Left ventricle myocardium inferior (tissue), 1 donor: Measurements from ENCODE around the gene CHST8. TPM values are rescaled to one million over a fixed set of nuclear protein-coding genes. Genes with fewer than 3 reads are reported as not detected.

Experiments
- DNase-seq: peaks from one replicate; pipeline ENCODE4 v3.0.0-alpha.2; 2020
- H3K27ac ChIP-seq: fragments of 200-600 bp; replicated peaks from 2 replicates; pipeline ENCODE4 v1.8.0; 2021
- H3K27me3 ChIP-seq: fragments of 200-600 bp; 2 replicates; pipeline ENCODE4 v1.8.0; 2021; ENCODE audit warnings: low read depth
- H3K36me3 ChIP-seq: fragments of 200-600 bp; 2 replicates; pipeline ENCODE4 v1.8.0; 2021
- H3K4me1 ChIP-seq: fragments of 200-600 bp; 2 replicates; pipeline ENCODE4 v1.8.0; 2021
- H3K4me3 ChIP-seq: fragments of 200-600 bp; 2 replicates; pipeline ENCODE4 v1.8.0; 2021; ENCODE audit warnings: mild to moderate bottlenecking, moderate library complexity
- H3K9me3 ChIP-seq: fragments of 200-600 bp; replicated peaks from 2 replicates; pipeline ENCODE4 v1.8.0; 2021
- intact Hi-C: fragments of 100-400 bp; cut with micrococcal nuclease; formaldehyde crosslinking; loops from one replicate; pipeline ENCODE4 v1.11.0; 2022
- total RNA-seq: library from RNA; stranded (reverse); fragmentation: NEBNext Ultra II Directional; extraction: Animal tissue kit (Norgen Biotek cat#: 25700); gene quantifications from one replicate; pipeline ENCODE4 v1.2.1, GENCODE V29; 2021
- TF ChIP-seq, protein P1 (sequence below): fragments of 200-600 bp; IDR thresholded peaks from 2 replicates; pipeline ENCODE4 v1.8.0; 2021; ENCODE audit warnings: antibody characterized with exemption, mild to moderate bottlenecking, borderline replicate concordance
- donor health status: DM: no; HTN: yes; CAD: no; lungs with severe emphysema.

CHST8 gene
- total RNA-seq, 1 donor from 2014 or later, result 0.14 TPM

- Histone ChIP-seq H3K4me3 (no peak overlapping the region), H3K27ac (no peak overlapping the region), H3K27me3 (peaks cover 100% of the 10 kb centered on the region), H3K9me3 (no peaks in the 10 kb centered on the region), H3K4me1 (peaks cover 22% of the 10 kb centered on the region), H3K36me3 (no peaks in the 10 kb centered on the region)
- TF ChIP-seq, protein P1, sequence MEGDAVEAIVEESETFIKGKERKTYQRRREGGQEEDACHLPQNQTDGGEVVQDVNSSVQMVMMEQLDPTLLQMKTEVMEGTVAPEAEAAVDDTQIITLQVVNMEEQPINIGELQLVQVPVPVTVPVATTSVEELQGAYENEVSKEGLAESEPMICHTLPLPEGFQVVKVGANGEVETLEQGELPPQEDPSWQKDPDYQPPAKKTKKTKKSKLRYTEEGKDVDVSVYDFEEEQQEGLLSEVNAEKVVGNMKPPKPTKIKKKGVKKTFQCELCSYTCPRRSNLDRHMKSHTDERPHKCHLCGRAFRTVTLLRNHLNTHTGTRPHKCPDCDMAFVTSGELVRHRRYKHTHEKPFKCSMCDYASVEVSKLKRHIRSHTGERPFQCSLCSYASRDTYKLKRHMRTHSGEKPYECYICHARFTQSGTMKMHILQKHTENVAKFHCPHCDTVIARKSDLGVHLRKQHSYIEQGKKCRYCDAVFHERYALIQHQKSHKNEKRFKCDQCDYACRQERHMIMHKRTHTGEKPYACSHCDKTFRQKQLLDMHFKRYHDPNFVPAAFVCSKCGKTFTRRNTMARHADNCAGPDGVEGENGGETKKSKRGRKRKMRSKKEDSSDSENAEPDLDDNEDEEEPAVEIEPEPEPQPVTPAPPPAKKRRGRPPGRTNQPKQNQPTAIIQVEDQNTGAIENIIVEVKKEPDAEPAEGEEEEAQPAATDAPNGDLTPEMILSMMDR, result no peak
- intact Hi-C loops, result no loop called here
- no peak for DNase-seq
Observed at GRCh38 chr19:33624586-33624985, 2.8 kb downstream of the CHST8 start.

GRCh38 chr19:33627526-33627925 is 5.8 kb downstream of the CHST8 start:
- Histone ChIP-seq H3K27ac (no peak overlapping the region), H3K36me3 (no peaks in the 10 kb centered on the region), H3K4me3 (no peak overlapping the region), H3K9me3 (no peaks in the 10 kb centered on the region), H3K27me3 (peaks cover 99% of the 10 kb centered on the region), H3K4me1 (peaks cover 8% of the 10 kb centered on the region)
- no peak for DNase-seq
- TF ChIP-seq, protein P1, result no peak
- intact Hi-C loops, result no loop called here

DNA sequence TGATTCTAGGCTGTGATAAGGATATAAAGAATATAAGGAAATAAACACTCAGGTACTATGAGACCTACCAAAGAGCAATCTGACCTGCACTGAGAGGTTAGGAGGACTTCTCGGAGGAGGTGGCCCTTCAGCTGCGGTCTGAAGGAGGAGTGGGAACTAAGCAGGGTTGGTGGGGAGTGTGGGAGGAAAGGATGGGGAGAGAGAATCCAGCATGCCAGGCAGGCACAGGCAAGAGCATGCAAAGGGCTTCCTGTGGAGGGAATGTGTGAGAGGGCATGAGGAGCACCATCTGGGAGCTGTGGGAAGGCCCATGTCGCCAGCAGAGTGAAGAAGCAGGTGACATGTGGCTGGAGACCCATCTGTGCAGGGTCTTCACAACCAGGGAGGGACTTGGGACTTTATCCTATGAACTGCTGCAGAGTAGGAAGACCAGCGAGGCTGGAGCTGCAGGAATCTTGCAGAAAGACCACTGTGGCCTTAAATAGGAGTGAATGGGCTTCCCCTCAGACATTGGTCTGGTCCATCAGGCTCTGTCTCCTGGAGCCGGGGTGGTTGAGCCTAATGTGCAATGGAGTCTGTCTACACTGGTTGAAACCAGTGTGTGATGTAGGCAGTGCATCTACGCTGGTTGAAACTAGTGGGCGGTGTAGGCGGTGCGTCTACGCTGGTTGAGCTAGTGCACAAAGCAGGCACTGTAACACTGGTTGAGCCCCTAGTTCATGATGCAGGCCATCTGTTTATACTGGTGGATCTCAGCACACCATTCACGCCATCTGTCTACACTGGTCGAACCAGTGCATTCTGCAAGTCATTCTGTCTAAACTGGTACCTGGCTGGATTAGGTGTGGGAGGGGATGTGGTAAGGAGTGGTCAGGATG is 6.4 kb downstream of the CHST8 start:
- H3K36me3 ChIP-seq, result no peaks in the 10 kb centered on the region
- TF ChIP-seq, protein P1, result no peak
- no peak overlapping the region for H3K27ac ChIP-seq
- H3K9me3 ChIP-seq, result no peaks in the 10 kb centered on the region
- peaks cover 2% of the 10 kb centered on the region for H3K4me1 ChIP-seq
- intact Hi-C loops, result no loop called here
- DNase-seq, result no peak
- peaks cover 98% of the 10 kb centered on the region for H3K27me3 ChIP-seq
- no peak overlapping the region for H3K4me3 ChIP-seq

DNA sequence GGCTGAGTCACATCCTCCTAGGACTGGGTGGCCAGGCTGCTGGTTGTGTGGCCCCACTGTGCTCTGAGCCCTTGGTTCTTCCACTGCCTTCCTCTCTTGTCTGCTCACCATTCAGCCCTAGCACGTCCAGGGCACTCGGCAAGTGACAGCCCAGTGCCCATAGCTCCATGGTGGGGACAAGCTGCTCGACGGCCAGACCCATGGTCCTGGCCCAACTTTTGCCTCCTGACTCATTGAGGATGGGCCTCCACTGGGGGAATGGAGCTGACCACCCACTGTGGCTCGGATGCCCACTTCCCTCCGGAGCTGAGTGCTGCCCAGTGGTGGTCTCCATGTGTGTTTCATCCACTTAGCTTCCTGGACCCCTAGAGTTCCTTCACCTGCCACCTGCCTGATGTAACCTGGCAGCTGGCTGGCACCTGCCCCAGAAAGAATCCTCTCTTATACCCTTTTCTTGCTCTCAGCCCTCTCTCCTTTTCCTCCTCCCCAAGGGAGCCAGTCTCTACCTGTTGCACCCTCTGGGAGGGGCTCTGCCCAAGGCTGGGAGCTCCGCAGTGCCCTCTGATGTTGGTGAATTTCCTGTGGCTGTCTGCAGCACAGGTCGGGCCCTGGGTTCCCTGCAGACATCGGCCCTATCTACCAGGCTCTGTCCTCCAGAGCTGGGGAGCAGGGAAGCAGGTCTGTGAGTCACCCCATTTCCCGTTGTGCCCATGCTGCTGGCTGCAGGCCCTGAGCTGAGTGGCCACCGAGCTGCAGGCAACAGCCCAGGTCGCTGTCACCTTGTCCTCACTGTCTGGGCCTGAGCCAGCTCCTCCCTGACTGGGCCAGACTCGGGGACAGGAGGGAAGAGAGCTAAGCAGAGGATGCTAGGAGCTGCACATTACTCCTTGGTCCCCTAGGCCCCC is 7.4 kb downstream of the CHST8 start:
- H3K36me3 ChIP-seq, result no peaks in the 10 kb centered on the region
- no peak for DNase-seq
- H3K4me1 ChIP-seq, result no peaks in the 10 kb centered on the region
- no peak overlapping the region for H3K27ac ChIP-seq
- TF ChIP-seq, protein P1, result no peak
- intact Hi-C loops, result no loop called here
- peaks cover 96% of the 10 kb centered on the region for H3K27me3 ChIP-seq
- H3K4me3 ChIP-seq, result no peak overlapping the region
- H3K9me3 ChIP-seq, result no peaks in the 10 kb centered on the region

- no peaks in the 10 kb centered on the region for H3K9me3 ChIP-seq
- TF ChIP-seq, protein P1, result no peak
- no peak overlapping the region for H3K4me3 ChIP-seq
- H3K4me1 ChIP-seq, result no peaks in the 10 kb centered on the region
- no peak for DNase-seq
- no peak overlapping the region for H3K27ac ChIP-seq
- H3K36me3 ChIP-seq, result no peaks in the 10 kb centered on the region
- intact Hi-C loops, result no loop called here
- peaks cover 95% of the 10 kb centered on the region for H3K27me3 ChIP-seq
Observed at GRCh38 chr19:33629826-33630375, 8.1 kb downstream of the CHST8 start.
